Ovary (tissue), 3 donors: ENCODE results near the gene QRSL1.

Source experiments
- EP300 ChIP-seq: sonication (generic); formaldehyde crosslinking; IDR thresholded peaks from one replicate; pipeline ENCODE4 v1.6.1; 2017; ENCODE audit warnings: antibody characterized with exemption
- TF ChIP-seq, protein P1 (sequence below), 3 donors: fragments of 450-650 bp in 2 of 3; fragments of 200-600 bp in 1 of 3; IDR thresholded peaks; one replicate each; pipeline versions ENCODE4 v1.5.1 to v1.8.0; 2016 to 2022; ENCODE audit warnings: antibody characterized with exemption in 3 of 3, mild to moderate bottlenecking in 1 of 3
- donor health status: DM: no; HTN: no; CAD: no.

DNA sequence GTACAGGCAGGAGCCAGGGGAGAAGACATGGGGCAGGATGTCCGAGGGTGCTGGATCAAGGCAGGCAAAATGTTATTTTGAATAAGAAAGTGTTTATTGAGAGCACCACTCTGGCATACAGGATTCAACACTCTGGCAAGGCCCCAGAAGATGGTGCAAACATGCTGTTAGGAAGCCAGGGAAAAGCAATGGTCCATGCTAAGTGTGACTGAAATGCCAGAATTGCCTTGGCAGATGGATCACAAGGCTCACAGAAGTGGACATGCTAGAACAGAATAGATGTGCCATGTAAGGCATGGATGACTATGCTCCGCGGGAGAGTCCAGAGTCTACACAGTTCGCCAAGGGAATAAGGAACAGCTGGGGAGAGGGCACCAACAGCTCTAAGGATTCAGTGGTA, 54.6 kb downstream of the QRSL1 start:
- TF ChIP-seq, protein P1, sequence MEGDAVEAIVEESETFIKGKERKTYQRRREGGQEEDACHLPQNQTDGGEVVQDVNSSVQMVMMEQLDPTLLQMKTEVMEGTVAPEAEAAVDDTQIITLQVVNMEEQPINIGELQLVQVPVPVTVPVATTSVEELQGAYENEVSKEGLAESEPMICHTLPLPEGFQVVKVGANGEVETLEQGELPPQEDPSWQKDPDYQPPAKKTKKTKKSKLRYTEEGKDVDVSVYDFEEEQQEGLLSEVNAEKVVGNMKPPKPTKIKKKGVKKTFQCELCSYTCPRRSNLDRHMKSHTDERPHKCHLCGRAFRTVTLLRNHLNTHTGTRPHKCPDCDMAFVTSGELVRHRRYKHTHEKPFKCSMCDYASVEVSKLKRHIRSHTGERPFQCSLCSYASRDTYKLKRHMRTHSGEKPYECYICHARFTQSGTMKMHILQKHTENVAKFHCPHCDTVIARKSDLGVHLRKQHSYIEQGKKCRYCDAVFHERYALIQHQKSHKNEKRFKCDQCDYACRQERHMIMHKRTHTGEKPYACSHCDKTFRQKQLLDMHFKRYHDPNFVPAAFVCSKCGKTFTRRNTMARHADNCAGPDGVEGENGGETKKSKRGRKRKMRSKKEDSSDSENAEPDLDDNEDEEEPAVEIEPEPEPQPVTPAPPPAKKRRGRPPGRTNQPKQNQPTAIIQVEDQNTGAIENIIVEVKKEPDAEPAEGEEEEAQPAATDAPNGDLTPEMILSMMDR (IDR thresholded peaks at IDR 0.05), result no peak
- no peak for TF ChIP-seq EP300
